PC-3 (cell line): ENCODE data around the gene HMX3.

Source experiments
- EZH2 ChIP-seq: fragments of 300-600 bp; sonication (generic); IDR thresholded peaks from one replicate; pipeline ENCODE4 v1.6.1; 2017; ENCODE audit warnings: antibody characterized with exemption, mild to moderate bottlenecking, low read length; ENCODE audit not compliant: unreplicated experiment
- EZH2phosphoT487 ChIP-seq: fragments of 300-600 bp; sonication (generic); IDR thresholded peaks from 2 replicates; pipeline ENCODE4 v1.6.1; 2018; ENCODE audit warnings: mild to moderate bottlenecking, antibody characterized with exemption, low read length, borderline replicate concordance

DNA sequence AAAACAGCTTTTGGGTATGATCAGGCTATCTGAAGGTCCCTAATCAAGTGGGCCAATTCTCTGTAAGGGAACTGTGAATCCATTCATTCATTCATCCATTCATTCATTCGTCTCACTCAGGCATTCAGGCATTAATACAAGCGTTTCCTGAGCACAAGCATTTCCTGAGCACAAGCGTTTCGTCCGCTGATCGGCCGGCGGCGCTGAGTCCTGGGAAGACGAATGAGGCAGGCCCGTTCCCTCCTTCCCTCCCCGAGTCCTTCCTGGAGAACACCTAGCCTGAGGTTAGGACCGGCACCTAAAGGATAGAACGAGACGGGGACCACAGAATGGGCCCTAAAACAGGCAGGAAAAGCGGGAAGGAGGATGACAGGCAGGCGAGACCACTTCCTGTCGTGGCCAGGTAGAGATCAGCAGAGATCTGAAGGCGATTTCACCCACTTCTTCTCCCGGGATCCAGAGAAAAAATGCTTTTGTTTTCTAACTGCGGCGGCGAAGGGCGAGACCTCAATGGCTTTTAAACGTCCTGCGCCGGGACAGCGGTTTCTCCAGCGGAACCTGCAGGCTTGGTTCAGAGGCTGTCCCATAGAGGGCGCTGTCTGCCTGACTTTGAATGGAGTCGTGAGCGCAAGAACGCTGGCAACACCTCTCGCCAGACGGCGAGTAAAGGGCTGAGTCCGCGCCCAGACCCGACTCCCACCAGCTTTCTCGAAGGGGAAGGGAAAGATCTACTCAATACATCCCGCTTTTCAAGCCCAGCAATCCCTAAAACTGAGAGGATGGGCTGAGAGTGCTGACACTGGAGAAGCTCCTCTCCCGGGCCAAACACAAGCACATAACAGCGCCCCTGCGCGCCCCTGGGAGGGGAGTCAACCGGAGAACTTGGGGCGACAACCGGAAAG is 2.9 kb upstream of the HMX3 start:
- TF ChIP-seq EZH2: no peak
- no peak for TF ChIP-seq EZH2phosphoT487
